Uterus (tissue), 2 donors: ENCODE measurements around the gene SMARCC1.

ENCODE experiments used
- POLR2A ChIP-seq, 2 donors: fragments of 450-650 bp; IDR thresholded peaks; one replicate each; pipeline ENCODE4 v1.6.1; 2016; ENCODE audit warnings: antibody characterized with exemption in 2 of 2, mild to moderate bottlenecking in 1 of 2, moderate library complexity in 1 of 2
- TF ChIP-seq, protein P1 (sequence below), 4 experiments: fragments of 200-600 bp in 2 of 4; fragments of 450-650 bp in 2 of 4; sonication (generic) in 2 of 4; IDR thresholded peaks; one replicate each; pipeline ENCODE4 v1.5.1; 2016 to 2019; ENCODE audit warnings: antibody characterized with exemption in 4 of 4, mild to moderate bottlenecking in 2 of 4, moderate library complexity in 1 of 4

DNA sequence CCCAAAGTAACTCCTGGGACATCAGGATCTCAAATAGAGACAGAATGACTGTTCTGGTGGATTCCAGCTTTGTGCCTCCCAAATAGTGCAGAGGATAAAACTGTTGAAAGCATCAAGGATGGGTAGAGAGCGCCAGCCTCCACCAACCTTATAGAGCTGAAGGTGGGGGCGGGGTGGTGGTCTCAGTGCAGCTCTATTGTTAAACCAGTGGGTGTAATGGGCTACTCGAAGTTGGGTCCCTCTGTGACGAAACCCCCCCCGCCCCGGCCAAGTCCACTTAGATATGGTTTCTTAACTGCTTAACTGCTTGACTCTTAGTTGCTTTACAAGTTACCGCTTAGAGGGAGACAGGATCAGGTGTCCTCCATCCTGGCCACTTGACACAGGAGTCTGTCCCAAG is 43.9 kb upstream of the SMARCC1 start:
- TF ChIP-seq, protein P1, sequence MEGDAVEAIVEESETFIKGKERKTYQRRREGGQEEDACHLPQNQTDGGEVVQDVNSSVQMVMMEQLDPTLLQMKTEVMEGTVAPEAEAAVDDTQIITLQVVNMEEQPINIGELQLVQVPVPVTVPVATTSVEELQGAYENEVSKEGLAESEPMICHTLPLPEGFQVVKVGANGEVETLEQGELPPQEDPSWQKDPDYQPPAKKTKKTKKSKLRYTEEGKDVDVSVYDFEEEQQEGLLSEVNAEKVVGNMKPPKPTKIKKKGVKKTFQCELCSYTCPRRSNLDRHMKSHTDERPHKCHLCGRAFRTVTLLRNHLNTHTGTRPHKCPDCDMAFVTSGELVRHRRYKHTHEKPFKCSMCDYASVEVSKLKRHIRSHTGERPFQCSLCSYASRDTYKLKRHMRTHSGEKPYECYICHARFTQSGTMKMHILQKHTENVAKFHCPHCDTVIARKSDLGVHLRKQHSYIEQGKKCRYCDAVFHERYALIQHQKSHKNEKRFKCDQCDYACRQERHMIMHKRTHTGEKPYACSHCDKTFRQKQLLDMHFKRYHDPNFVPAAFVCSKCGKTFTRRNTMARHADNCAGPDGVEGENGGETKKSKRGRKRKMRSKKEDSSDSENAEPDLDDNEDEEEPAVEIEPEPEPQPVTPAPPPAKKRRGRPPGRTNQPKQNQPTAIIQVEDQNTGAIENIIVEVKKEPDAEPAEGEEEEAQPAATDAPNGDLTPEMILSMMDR (IDR thresholded peaks at IDR 0.05) = no peak
- TF ChIP-seq POLR2A (IDR thresholded peaks at IDR 0.05) = no peak
